K562 treated with DMSO at 1 percent for 12 hours (cell line): ENCODE data around the gene MBD3L4. TPM values are rescaled to one million over a fixed set of nuclear protein-coding genes. Genes with fewer than 3 reads are reported as not detected.

Experiments used
- total RNA-seq: library from RNA; unstranded; fragments of 300-600 nt; gene quantifications from 2 replicates; pipeline ENCODE4 v1.2.3, GENCODE V29; 2022; ENCODE audit not compliant: insufficient read depth

The MBD3L4 gene
- not detected in 2 replicates for total RNA-seq

GRCh38 chr19:7040079-7040478 lies at the start of gene MBD3L4:
MBD3L4 (minus strand) TSS chr19:7040179; CDS start chr19:7040144, 35 bp downstream.

GRCh38 chr19:7069042-7069903 lies 29.3 kb upstream of the MBD3L4 start, which contains the start of gene ZNF557:
ZNF557 (plus strand) TSS chr19:7069703; CDS start chr19:7075075, 5,372 bp downstream.

GRCh38 chr19:7058576-7058975 lies 18.6 kb upstream of the MBD3L4 start, which contains the start of gene MBD3L3:
MBD3L3 (minus strand) TSS chr19:7058676; CDS start chr19:7058605, 71 bp downstream.

GRCh38 chr19:7049021-7049420 lies 9.0 kb upstream of the MBD3L4 start, which contains the start of gene MBD3L2:
MBD3L2 (plus strand) TSS chr19:7049321; CDS start chr19:7049374, 53 bp downstream.

GRCh38 chr19:7030278-7030677 lies 9.7 kb downstream of the MBD3L4 start, which contains the start of gene MBD3L5:
MBD3L5 (plus strand) TSS chr19:7030578; CDS start chr19:7030612, 34 bp downstream.

GRCh38 chr19:7021331-7021730 lies 18.6 kb downstream of the MBD3L4 start, which contains the start of gene MBD3L2B:
MBD3L2B (minus strand) TSS chr19:7021431; CDS start chr19:7021397, 34 bp downstream.

Other genes with a start within 250 kb of the MBD3L4 start
- gene ADGRE1, start 152.6 kb downstream of the MBD3L4 start, total RNA-seq = 2.5 and 4.5 TPM in 2 replicates
- not detected in 2 replicates for gene MBD3L2B, start 18.7 kb downstream of the MBD3L4 start, total RNA-seq
- not detected in 2 replicates for gene MBD3L5, start 9.6 kb downstream of the MBD3L4 start, total RNA-seq
- not detected in 2 replicates for gene MBD3L2, start 9.1 kb upstream of the MBD3L4 start, total RNA-seq
- not detected in 2 replicates for gene MBD3L3, start 18.5 kb upstream of the MBD3L4 start, total RNA-seq
- gene ZNF557, start 29.5 kb upstream of the MBD3L4 start, total RNA-seq = 0.88 and 2.7 TPM in 2 replicates